C4-2B (cell line): ENCODE results near the gene SND1.

Experiments
- ZFX ChIP-seq: fragments of 450-650 bp; IDR thresholded peaks from 2 replicates; pipeline ENCODE4 v1.6.1; 2017
- TF ChIP-seq, protein P1 (sequence below): fragments of 450-650 bp; conservative IDR thresholded peaks from 2 replicates; pipeline ENCODE4 v1.5.1; 2017; ENCODE audit warnings: mild to moderate bottlenecking

GRCh38 chr7:127678337-127678736 is 26.3 kb downstream of the SND1 start:
- TF ChIP-seq, protein P1, sequence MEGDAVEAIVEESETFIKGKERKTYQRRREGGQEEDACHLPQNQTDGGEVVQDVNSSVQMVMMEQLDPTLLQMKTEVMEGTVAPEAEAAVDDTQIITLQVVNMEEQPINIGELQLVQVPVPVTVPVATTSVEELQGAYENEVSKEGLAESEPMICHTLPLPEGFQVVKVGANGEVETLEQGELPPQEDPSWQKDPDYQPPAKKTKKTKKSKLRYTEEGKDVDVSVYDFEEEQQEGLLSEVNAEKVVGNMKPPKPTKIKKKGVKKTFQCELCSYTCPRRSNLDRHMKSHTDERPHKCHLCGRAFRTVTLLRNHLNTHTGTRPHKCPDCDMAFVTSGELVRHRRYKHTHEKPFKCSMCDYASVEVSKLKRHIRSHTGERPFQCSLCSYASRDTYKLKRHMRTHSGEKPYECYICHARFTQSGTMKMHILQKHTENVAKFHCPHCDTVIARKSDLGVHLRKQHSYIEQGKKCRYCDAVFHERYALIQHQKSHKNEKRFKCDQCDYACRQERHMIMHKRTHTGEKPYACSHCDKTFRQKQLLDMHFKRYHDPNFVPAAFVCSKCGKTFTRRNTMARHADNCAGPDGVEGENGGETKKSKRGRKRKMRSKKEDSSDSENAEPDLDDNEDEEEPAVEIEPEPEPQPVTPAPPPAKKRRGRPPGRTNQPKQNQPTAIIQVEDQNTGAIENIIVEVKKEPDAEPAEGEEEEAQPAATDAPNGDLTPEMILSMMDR, result no peak
- no peak for TF ChIP-seq ZFX
